IPS-NIHi7 (cell line): ENCODE data around the gene PARVB.

Experiments used
- DNase-seq: peaks from one replicate; pipeline ENCODE4 v3.0.0; 2012; ENCODE audit warnings: mixed read lengths; ENCODE audit errors: extremely low spot score

The PARVB gene

GRCh38 chr22:44024288-44024921 lies at the start of gene PARVB:
Gene PARVB, plus strand, starts transcription at chr22:44024302. Its CDS starts 38 bp downstream, at chr22:44024340.
- no peak for DNase-seq

GRCh38 chr22:43975041-43975440 lies 49.1 kb upstream of the PARVB start:
- DNase-seq, result no peak

GRCh38 chr22:43976861-43977795 lies 47.0 kb upstream of the PARVB start:
- DNase-seq, result no peak

- no peak for DNase-seq
Observed at GRCh38 chr22:43978558-43978957, 45.5 kb upstream of the PARVB start.

- DNase-seq, result no peak
Observed at GRCh38 chr22:43980579-43980978, 43.5 kb upstream of the PARVB start.

- DNase-seq, result no peak
Observed at GRCh38 chr22:43980996-43981395, 43.1 kb upstream of the PARVB start.

- no peak for DNase-seq
Observed at GRCh38 chr22:43983808-43984207, 40.3 kb upstream of the PARVB start.

GRCh38 chr22:43985532-43985931 lies 38.6 kb upstream of the PARVB start:
- no peak for DNase-seq

GRCh38 chr22:43988116-43988820 lies 35.8 kb upstream of the PARVB start:
- no peak for DNase-seq

- no peak for DNase-seq
Observed at GRCh38 chr22:43988960-43989359, 35.1 kb upstream of the PARVB start.

- DNase-seq, result no peak
Observed at GRCh38 chr22:43990044-43990443, 34.1 kb upstream of the PARVB start.

- DNase-seq, result no peak
Observed at GRCh38 chr22:43991316-43992020, 32.6 kb upstream of the PARVB start.

GRCh38 chr22:43992331-43992821 lies 31.7 kb upstream of the PARVB start:
- no peak for DNase-seq

- peak; percentile 92 for DNase-seq
Observed at GRCh38 chr22:43993072-43993760, 30.9 kb upstream of the PARVB start.

GRCh38 chr22:43994006-43994405 lies 30.1 kb upstream of the PARVB start:
- DNase-seq, result no peak

- DNase-seq, result no peak
Observed at GRCh38 chr22:43994416-43994815, 29.7 kb upstream of the PARVB start.

- no peak for DNase-seq
Observed at GRCh38 chr22:43995057-43995685, 28.9 kb upstream of the PARVB start.

- DNase-seq, result no peak
Observed at GRCh38 chr22:43995798-43996169, 28.3 kb upstream of the PARVB start.

- no peak for DNase-seq
Observed at GRCh38 chr22:43996170-43996980, 27.7 kb upstream of the PARVB start.

- peak; percentile 50 for DNase-seq
Observed at GRCh38 chr22:43996981-43997265, 27.2 kb upstream of the PARVB start.
